ENCODE measurements around the gene SPCS1.

- no peak for TF ChIP-seq CTCF (IDR thresholded peaks at IDR 0.05; ENCODE audit: low read depth, low read length)
- no peak for TF ChIP-seq EZH2phosphoT487 (IDR thresholded peaks at IDR 0.05; ENCODE audit: low read depth)
Observed at GRCh38 chr3:52685285-52685708, 20.6 kb upstream of the SPCS1 start.

Data from OCI-LY3 (cell line).